Prostate gland (tissue), 2 donors: Measurements from ENCODE around the gene NTMT1. TPM values are rescaled to one million over a fixed set of nuclear protein-coding genes. Genes with fewer than 3 reads are reported as not detected.

Experiments used
- DNase-seq: peaks from one replicate; pipeline ENCODE4 v3.0.0-alpha.2; 2019; ENCODE audit warnings: low spot score
- H3K27ac ChIP-seq, 2 donors: fragments of 200-600 bp; sonication (generic); 2 replicates each; pipeline ENCODE4 v1.5.1; 2017 to 2019
- H3K27me3 ChIP-seq: fragments of 200-600 bp; sonication (generic); replicated peaks from 2 replicates; pipeline ENCODE4 v1.5.1; 2019; ENCODE audit not compliant: insufficient read depth
- H3K36me3 ChIP-seq, 2 donors: fragments of 200-600 bp; sonication (generic); 1 replicate in 1 of 2; 2 replicates in 1 of 2; pipeline versions ENCODE4 v1.5.1 to v1.8.1; 2017 to 2019
- H3K4me1 ChIP-seq: fragments of 200-600 bp; sonication (generic); replicated peaks from 2 replicates; pipeline ENCODE4 v1.5.1; 2019
- H3K4me3 ChIP-seq, 2 donors: fragments of 200-600 bp; sonication (generic); 2 replicates each; pipeline ENCODE4 v1.5.1; 2017 to 2019
- H3K9me3 ChIP-seq: fragments of 200-600 bp; sonication (generic); 2 replicates; pipeline ENCODE4 v1.5.1; 2017
- POLR2A ChIP-seq: fragments of 450-650 bp; IDR thresholded peaks from one replicate; pipeline ENCODE4 v1.6.1; 2016; ENCODE audit warnings: antibody characterized with exemption, mild to moderate bottlenecking
- POLR2AphosphoS5 ChIP-seq: sonication (generic); formaldehyde crosslinking; IDR thresholded peaks from one replicate; pipeline ENCODE4 v1.6.1; 2017; ENCODE audit warnings: antibody characterized with exemption
- whole genome bisulfite sequencing: methylation state at CpG from one replicate; pipeline ENCODE4 v1.1.5; 2018; 5-methylcytosine and 5-hydroxymethylcytosine counted together
- intact Hi-C: fragments of 100-400 bp; cut with DNase I; formaldehyde crosslinking; loops from one replicate; pipeline ENCODE4 v1.14.2; 2022
- total RNA-seq, 2 donors: library from RNA; depleted of rRNA; stranded (reverse); fragments of >200 nt; gene quantifications; one replicate each; pipeline ENCODE4 v1.1.0, GENCODE V29; 2016
- TF ChIP-seq, protein P1 (sequence below), 4 experiments: fragments of 200-600 bp in 2 of 4; fragments of 450-650 bp in 2 of 4; sonication (generic) in 2 of 4; IDR thresholded peaks; 1 replicate in 3 of 4; 2 replicates in 1 of 4; pipeline ENCODE4 v1.5.1; 2016 to 2019; ENCODE audit warnings: antibody characterized with exemption in 4 of 4, mild to moderate bottlenecking in 2 of 4, moderate library complexity in 2 of 4

The NTMT1 gene
- total RNA-seq, 2 donors from 2014 or later, result 25.4 to 53.7 TPM

- intact Hi-C loops, result no loop called here
- no peak for DNase-seq
- Histone ChIP-seq H3K27ac (no peak overlapping the region), H3K4me3 (no peak overlapping the region), H3K9me3 (no peaks in the 10 kb centered on the region), H3K4me1 (peaks cover 2% of the 10 kb centered on the region), H3K27me3 (no peaks in the 10 kb centered on the region), H3K36me3 (no peaks in the 10 kb centered on the region)
- TF ChIP-seq, protein P1, sequence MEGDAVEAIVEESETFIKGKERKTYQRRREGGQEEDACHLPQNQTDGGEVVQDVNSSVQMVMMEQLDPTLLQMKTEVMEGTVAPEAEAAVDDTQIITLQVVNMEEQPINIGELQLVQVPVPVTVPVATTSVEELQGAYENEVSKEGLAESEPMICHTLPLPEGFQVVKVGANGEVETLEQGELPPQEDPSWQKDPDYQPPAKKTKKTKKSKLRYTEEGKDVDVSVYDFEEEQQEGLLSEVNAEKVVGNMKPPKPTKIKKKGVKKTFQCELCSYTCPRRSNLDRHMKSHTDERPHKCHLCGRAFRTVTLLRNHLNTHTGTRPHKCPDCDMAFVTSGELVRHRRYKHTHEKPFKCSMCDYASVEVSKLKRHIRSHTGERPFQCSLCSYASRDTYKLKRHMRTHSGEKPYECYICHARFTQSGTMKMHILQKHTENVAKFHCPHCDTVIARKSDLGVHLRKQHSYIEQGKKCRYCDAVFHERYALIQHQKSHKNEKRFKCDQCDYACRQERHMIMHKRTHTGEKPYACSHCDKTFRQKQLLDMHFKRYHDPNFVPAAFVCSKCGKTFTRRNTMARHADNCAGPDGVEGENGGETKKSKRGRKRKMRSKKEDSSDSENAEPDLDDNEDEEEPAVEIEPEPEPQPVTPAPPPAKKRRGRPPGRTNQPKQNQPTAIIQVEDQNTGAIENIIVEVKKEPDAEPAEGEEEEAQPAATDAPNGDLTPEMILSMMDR (IDR thresholded peaks at IDR 0.05), result no peak
- no peak for TF ChIP-seq POLR2A
- no peak for TF ChIP-seq POLR2AphosphoS5
- 75% methylated on average over 30 of the region's 31 CpGs for WGBS
These were observed 10.3 kb upstream of the NTMT1 start for GRCh38 chr9:129615407-129616285.

DNA sequence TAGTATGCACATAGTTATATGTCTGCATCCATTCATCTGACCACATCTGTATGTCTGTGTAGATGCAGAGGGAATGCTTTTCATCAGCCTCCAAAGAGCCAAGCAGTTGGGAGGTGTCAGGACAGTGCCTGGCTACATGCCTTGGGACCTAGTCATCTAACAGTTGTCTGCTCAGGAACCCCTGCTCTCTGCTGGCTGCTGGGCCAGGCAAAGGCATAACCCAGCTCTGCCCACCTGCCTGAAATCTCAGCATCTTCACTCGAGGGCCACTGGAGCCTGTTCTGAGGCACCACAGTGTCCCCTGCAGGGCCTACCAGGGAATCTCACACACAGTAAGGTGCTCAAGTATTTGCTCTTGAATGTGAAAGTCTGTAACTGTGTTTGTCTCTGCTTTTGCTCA, 8.8 kb upstream of the NTMT1 start:
- Histone ChIP-seq H3K27me3 (no peaks in the 10 kb centered on the region), H3K36me3 (no peaks in the 10 kb centered on the region), H3K4me1 (no peaks in the 10 kb centered on the region), H3K9me3 (no peaks in the 10 kb centered on the region), H3K27ac (no peak overlapping the region), H3K4me3 (no peak overlapping the region)
- intact Hi-C loops, result no loop called here
- WGBS, result 0% methylated on average over 1 of the region's 1 CpG
- TF ChIP-seq POLR2AphosphoS5 (no peak), POLR2A (no peak)
- TF ChIP-seq, protein P1 (IDR thresholded peaks at IDR 0.05), result peak in 1 of 4 experiments; percentile 34
- no peak for DNase-seq

DNA sequence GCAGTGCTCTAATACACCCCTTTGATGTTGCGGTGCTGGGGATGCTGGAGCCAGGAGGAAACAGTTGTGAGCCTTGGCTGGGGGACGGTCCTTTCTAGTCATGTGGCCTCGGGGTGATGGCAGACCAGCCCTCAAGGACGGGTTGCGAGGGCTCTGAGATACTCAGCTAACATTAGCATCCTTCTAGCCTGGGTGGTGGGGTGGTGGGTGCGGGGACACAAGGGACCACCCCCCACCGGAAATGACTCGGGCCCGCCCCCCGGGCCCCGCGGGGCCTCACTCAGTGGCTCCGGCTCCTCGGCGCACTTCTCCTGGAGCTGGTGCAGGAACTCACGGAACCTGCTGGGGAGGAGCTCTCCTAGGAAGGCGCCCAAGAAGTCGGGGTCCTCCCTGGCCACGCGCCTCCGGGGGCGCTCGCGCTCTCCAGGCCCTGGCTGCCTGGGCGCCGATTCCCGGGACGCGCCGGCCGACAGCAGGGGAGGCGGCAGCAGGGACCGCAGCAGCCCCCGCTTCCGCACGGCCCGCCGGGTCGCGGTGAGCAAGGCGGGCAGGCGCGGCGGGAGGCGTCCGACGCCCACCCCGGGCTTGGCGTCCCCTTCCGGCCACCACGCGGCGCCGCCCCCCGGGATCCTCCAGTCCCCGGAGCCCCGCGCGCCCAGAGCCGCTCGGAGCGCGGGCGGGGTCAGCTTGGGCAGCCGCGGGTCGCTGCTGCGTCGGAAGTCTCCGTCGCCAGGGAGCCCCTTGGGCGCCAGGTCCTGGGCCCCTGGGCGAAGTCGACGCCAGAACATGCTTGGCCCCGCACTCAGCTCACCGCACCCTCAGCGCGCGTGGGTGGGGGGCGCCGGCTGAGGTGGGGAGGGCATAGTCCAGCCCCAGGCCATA, 5.9 kb upstream of the NTMT1 start:
- Histone ChIP-seq H3K9me3 (no peaks in the 10 kb centered on the region), H3K36me3 (no peaks in the 10 kb centered on the region), H3K4me1 (no peaks in the 10 kb centered on the region), H3K4me3 (peak overlapping the region; percentile 40 to 46), H3K27ac (peak overlapping the region in 1 of 2 donors; percentile 22), H3K27me3 (no peaks in the 10 kb centered on the region)
- DNase-seq, result no peak
- intact Hi-C loops, result no loop called here
- TF ChIP-seq POLR2AphosphoS5, result no peak
- TF ChIP-seq POLR2A, result no peak
- TF ChIP-seq, protein P1 (IDR thresholded peaks at IDR 0.05), result peak in 1 of 4 experiments; percentile 6
- 2% methylated on average over 24 of the region's 82 CpGs for WGBS

DNA sequence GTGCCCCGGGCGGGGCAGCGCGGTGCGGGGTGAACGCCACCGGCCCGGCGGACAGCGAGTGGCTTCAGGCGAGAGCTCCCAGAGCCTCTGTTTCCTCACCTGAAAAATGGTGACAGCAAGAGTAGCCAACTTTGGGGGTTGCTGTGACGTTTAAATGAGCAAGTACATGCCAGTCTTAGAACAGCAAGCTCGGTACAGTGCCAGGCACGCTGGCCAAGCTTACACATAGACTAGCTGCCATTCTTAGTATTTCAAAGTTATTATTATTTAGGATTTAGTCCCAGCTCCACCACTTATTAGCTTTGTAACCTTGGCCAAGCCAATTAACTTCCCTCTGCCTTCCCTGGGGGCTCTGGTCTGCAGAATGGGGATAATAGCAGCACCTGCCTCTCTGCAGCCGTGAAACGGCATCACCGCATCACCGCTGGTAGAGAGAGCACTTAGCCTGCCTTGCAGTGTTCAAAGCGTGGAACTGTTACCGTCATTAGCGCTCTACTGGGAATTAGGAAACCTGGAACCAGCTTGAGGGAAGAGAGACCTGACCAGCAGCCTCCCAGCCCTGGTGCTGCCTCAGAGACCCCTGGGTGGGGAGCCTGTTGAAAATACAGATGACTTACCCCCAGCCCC, 5.2 kb upstream of the NTMT1 start, which contains the start of gene C9orf50:
Gene C9orf50 (minus strand): TSS at position 433 of the 627 bp plus-strand sequence. CDS start 527 bp downstream, outside the sequence.
- no peaks in the 10 kb centered on the region for H3K4me1 ChIP-seq
- TF ChIP-seq POLR2A (no peak), POLR2AphosphoS5 (no peak)
- TF ChIP-seq, protein P1 (IDR thresholded peaks at IDR 0.05), result no peak
- H3K9me3 ChIP-seq, result no peaks in the 10 kb centered on the region
- WGBS, result 25% methylated on average over 21 of the region's 21 CpGs
- H3K4me3 ChIP-seq, result peak within 1 kb of the TSS; percentile 40 to 46
- intact Hi-C loops, result no loop called here
- peak within 1 kb of the TSS in 1 of 2 donors; percentile 22 for H3K27ac ChIP-seq
- DNase-seq, result no peak
- no peaks in the 10 kb centered on the region for H3K36me3 ChIP-seq
- H3K27me3 ChIP-seq, result no peaks in the 10 kb centered on the region
